GM12875 (cell line): Measurements from ENCODE around the gene DOHH.
"Not testable (repeated sequence)": the region's sequence is repeated elsewhere in the genome, so short reads cannot be mapped to it uniquely, and the experiment has no call there.

ENCODE experiments used
- H3K4me3 ChIP-seq: one replicate; pipeline ENCODE4 v1.5.1; 2011; ENCODE audit warnings: low read depth, low read length, control low read depth
- TF ChIP-seq, protein P1 (sequence below): IDR thresholded peaks from 2 replicates; pipeline ENCODE4 v1.5.1; 2011; ENCODE audit warnings: low read depth, mild to moderate bottlenecking, control low read depth, inconsistent platforms, low read length, moderate library complexity, borderline replicate concordance; ENCODE audit not compliant: insufficient read depth

Gene DOHH

DNA sequence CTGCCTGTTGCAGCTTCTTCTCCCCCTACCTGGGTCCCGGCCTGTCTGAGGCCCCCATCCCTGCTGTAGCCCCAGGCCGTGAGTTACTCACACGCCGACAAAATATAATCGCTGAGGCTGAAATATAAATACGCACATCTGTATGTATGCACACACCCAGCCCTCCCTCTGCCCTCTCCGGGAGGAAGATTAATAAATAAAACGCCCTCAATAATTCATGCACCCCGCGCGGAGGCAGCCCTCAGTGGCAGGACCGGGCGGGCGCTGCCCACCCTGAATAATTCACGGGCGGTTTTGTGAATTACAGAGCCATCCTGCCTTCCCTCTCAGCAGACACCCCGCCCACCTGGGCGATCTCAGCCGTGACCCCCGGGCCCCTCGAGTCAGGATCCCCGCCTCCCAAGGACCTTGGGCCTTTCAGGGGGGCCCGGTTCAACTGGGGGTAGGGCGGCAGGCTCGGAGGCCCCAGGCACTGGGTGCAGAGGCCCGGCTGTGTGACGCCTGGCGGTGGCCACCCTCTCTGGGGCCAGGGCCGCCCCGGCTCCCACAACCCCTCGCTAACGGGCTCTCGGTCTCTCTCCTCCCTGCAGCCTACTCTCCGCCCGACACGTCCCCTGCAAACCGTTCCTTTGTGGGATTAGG lies 44.4 kb downstream of the DOHH start:
- TF ChIP-seq, protein P1, sequence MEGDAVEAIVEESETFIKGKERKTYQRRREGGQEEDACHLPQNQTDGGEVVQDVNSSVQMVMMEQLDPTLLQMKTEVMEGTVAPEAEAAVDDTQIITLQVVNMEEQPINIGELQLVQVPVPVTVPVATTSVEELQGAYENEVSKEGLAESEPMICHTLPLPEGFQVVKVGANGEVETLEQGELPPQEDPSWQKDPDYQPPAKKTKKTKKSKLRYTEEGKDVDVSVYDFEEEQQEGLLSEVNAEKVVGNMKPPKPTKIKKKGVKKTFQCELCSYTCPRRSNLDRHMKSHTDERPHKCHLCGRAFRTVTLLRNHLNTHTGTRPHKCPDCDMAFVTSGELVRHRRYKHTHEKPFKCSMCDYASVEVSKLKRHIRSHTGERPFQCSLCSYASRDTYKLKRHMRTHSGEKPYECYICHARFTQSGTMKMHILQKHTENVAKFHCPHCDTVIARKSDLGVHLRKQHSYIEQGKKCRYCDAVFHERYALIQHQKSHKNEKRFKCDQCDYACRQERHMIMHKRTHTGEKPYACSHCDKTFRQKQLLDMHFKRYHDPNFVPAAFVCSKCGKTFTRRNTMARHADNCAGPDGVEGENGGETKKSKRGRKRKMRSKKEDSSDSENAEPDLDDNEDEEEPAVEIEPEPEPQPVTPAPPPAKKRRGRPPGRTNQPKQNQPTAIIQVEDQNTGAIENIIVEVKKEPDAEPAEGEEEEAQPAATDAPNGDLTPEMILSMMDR, result no peak
- H3K4me3 ChIP-seq, result no peak overlapping the region

DNA sequence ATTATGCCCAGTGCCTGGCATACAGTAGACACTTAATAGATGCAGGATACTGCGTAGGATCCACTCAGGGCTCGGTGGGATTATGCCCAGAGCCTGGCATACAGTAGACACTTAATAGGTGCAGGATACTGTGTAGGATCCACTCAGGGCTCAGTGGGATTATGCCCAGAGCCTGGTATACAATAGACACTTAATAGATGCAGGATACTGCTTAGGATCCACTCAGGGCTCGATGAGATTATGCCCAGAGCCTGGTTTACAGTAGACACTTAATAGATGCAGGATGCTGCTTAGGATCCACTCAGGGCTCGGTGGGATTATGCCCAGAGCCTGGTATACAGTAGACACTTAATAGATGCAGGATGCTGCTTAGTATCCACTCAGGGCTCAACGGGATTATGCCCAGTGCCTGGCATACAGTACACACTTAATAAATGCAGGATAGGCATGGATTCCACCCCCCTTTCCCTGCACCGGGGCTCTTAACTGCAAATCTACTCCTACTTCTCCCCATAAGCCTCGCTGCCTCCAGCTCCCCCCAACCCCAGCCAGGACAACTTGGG lies 45.0 kb downstream of the DOHH start:
- no peak overlapping the region for H3K4me3 ChIP-seq
- TF ChIP-seq, protein P1, result no peak

DNA sequence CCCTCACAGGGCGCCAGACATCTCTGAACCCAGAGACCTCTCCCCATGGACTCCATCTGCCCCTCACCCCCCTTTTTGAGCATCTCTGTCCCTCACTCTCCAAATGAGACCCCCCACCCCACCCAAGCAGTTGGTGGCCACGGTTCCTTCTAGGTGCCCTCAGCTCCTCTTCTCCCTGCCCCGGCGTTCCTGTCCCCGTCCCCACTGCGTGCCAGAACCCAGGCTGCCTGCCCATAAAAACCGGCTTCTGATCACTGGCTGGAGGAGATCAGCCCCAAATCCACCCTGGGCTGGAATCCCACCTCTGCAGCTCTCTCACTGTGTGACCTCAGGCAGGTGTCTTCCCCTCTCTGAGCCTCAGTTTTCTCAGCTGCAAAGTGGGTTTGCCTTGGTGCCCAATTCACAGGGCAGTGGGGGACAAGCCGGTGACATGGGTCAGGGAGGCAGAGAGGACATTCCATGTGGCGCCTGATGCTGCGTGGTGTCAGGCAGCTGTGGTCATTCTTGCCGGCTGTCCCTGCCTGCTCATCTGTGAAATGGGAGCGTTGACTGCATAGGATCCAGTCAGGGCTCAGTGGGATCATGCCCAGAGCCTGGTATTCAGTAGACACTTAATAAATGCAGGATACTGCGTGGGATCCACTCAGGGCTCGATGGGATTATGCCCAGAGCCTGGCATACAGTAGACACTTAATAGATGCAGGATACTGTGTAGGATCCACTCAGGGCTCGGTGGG lies 45.6 kb downstream of the DOHH start:
- no peak overlapping the region for H3K4me3 ChIP-seq
- TF ChIP-seq, protein P1, result no peak

DNA sequence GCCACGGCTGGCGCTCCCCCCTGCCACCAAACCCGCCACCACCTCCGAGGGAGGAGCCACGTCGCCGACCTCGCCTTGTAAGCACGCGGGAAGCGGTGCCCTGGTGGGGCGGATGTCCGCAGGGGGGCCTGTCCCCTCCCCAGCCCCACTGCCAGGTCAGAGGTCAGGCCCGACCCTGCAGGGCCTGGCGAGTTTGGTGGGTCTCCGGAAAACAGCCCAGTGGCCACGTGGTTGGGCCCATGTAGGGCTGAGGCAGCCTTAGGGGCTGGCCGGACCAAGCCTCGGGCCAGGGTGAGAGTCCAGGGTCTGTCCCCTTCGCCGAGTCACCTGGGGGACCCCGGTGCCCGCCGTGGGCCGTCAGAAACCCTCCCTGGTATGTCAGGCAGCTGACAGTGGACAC lies 46.6 kb downstream of the DOHH start:
- no peak overlapping the region for H3K4me3 ChIP-seq
- TF ChIP-seq, protein P1, result no peak

DNA sequence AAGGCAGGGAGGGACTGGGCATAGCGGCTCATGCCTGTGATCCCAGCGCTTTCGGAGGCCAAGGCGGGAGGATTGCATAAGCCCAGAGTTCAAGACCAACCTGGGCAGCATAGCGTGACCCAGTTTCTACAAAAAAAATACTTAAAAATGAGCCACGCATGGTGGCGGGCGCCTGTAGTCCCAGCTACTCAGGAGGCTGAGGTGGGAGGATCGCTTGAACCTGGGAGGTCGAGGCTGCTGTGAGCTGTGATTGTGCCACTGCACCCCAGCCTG lies 47.6 kb downstream of the DOHH start:
- H3K4me3 ChIP-seq, result not testable (repeated sequence)

DNA sequence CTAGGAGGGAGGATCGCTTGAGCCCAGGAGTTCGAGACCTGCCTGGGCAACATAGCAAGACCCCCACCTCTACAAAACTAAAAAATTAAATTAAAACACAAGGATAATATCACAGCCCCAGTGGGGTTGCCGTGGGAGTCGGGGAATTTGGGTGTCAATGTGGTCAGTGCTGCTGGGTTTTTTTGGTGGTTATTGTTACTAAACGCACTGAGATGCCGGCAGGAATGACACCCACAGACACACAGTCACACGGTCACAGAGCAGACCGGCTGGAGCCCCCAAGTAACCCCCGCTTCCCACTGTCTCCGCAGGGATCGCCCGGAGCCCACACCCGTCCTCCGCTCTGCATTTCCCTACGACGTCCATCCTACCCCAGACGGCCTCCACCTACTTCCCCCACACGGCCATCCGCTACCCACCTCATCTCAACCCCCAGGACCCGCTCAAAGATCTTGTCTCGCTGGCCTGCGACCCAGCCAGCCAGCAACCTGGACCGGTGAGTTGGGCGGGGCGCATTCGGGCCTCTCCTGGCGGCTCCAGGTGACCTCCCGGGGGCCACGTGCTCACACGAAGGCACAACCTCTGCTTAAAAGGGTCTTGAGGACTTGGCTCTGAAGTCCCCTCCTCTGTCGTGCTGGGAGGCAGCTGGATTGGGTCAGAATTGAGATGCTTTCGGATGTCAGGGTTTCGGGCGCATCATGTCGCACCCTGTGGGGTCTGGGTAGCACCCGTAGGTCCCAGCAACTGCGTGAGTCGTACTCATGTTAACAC lies 48.1 kb downstream of the DOHH start:
- TF ChIP-seq, protein P1, result no peak
- H3K4me3 ChIP-seq, result no peak overlapping the region

DNA sequence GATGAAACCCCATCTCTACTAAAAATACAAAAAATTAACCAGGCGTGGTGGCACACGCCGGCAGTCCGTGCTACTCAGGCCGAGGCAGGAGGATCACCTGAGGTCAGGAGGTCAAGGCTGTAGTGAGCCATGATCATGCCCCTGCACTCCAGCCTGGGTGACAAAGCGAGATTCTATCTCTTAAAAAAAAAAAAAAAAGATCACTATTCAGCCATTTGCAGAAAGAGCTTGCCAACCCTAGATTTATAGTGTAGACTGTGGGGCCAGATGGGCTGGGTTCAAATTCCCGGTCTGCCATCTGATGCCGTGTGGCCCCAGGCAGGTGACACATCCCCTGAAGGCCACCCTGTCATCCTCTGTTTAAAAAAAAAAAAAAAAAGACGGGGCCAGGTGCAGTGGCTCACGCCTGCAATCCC lies 49.0 kb downstream of the DOHH start:
- TF ChIP-seq, protein P1, result no peak
- H3K4me3 ChIP-seq, result no peak overlapping the region
